ENCODE results near the gene MPL.

The MPL gene

GRCh38 chr1:43325381-43325780 lies 12.2 kb upstream of the MPL start:
- Histone ChIP-seq H3K4me3 (ENCODE audit: low read length) (no peak overlapping the region), H3K9me3 (ENCODE audit: control insufficient read depth, insufficient read depth, low read length) (no peaks in the 10 kb centered on the region; the same call in 1 of the 2 replicates), H3K27ac (ENCODE audit: low read length) (no peak overlapping the region), H3K27me3 (ENCODE audit: control insufficient read depth, insufficient read depth, low read length) (no peaks in the 10 kb centered on the region), H3K4me1 (ENCODE audit: control insufficient read depth, insufficient read depth, low read length) (0 out of 2 replicates have a peak, but pooled peaks cover 2% of the 10 kb centered on the region), H3K36me3 (ENCODE audit: control insufficient read depth, insufficient read depth, low read length) (no peaks in the 10 kb centered on the region)
- no peak for DNase-seq (ENCODE audit: low read depth, low spot score)

GRCh38 chr1:43327549-43328292 lies 9.9 kb upstream of the MPL start:
- Histone ChIP-seq H3K4me1 (ENCODE audit: control insufficient read depth, insufficient read depth, low read length) (0 out of 2 replicates have a peak, but pooled peaks cover 2% of the 10 kb centered on the region), H3K36me3 (ENCODE audit: control insufficient read depth, insufficient read depth, low read length) (no peaks in the 10 kb centered on the region), H3K9me3 (ENCODE audit: control insufficient read depth, insufficient read depth, low read length) (no peaks in the 10 kb centered on the region; the same call in 1 of the 2 replicates), H3K27me3 (ENCODE audit: control insufficient read depth, insufficient read depth, low read length) (no peaks in the 10 kb centered on the region), H3K4me3 (ENCODE audit: low read length) (no peak overlapping the region), H3K27ac (ENCODE audit: low read length) (no peak overlapping the region)
- WGBS (ENCODE audit: insufficient coverage, insufficient read length): no CpG with 5 or more reads among the region's 1 CpG
- DNase-seq (ENCODE audit: low read depth, low spot score): no peak

GRCh38 chr1:43329995-43330751 lies 7.4 kb upstream of the MPL start:
- no peaks in the 10 kb centered on the region for H3K27me3 ChIP-seq (ENCODE audit: control insufficient read depth, insufficient read depth, low read length)
- no peaks in the 10 kb centered on the region; the same call in 1 of the 2 replicates for H3K9me3 ChIP-seq (ENCODE audit: control insufficient read depth, insufficient read depth, low read length)
- H3K4me3 ChIP-seq (ENCODE audit: low read length): no peak overlapping the region
- H3K27ac ChIP-seq (ENCODE audit: low read length): no peak overlapping the region
- H3K4me1 ChIP-seq (ENCODE audit: control insufficient read depth, insufficient read depth, low read length): 0 out of 2 replicates have a peak, but pooled peaks cover 2% of the 10 kb centered on the region
- H3K36me3 ChIP-seq (ENCODE audit: control insufficient read depth, insufficient read depth, low read length): no peaks in the 10 kb centered on the region
- no peak for DNase-seq (ENCODE audit: low read depth, low spot score)
- no CpG with 5 or more reads among the region's 6 CpGs for WGBS (ENCODE audit: insufficient coverage, insufficient read length)

- Histone ChIP-seq H3K9me3 (ENCODE audit: control insufficient read depth, insufficient read depth, low read length) (no peaks in the 10 kb centered on the region; the same call in 1 of the 2 replicates), H3K27ac (ENCODE audit: low read length) (no peak overlapping the region), H3K4me1 (ENCODE audit: control insufficient read depth, insufficient read depth, low read length) (0 out of 2 replicates have a peak, but pooled peaks cover 2% of the 10 kb centered on the region), H3K4me3 (ENCODE audit: low read length) (no peak overlapping the region), H3K27me3 (ENCODE audit: control insufficient read depth, insufficient read depth, low read length) (no peaks in the 10 kb centered on the region), H3K36me3 (ENCODE audit: control insufficient read depth, insufficient read depth, low read length) (no peaks in the 10 kb centered on the region)
- WGBS (ENCODE audit: insufficient coverage, insufficient read length): no CpG with 5 or more reads among the region's 5 CpGs
- no peak for DNase-seq (ENCODE audit: low read depth, low spot score)
Observed at GRCh38 chr1:43331688-43332087, 5.9 kb upstream of the MPL start.

GRCh38 chr1:43334453-43335205 lies 3.0 kb upstream of the MPL start:
- H3K9me3 ChIP-seq (ENCODE audit: control insufficient read depth, insufficient read depth, low read length): no peaks in the 10 kb centered on the region
- H3K27me3 ChIP-seq (ENCODE audit: control insufficient read depth, insufficient read depth, low read length): no peaks in the 10 kb centered on the region
- H3K4me3 ChIP-seq (ENCODE audit: low read length): no peak overlapping the region
- no peaks in the 10 kb centered on the region for H3K36me3 ChIP-seq (ENCODE audit: control insufficient read depth, insufficient read depth, low read length)
- DNase-seq (ENCODE audit: low read depth, low spot score): no peak
- 100% methylated on average over 2 of the region's 7 CpGs for WGBS (ENCODE audit: insufficient coverage, insufficient read length)
- H3K27ac ChIP-seq (ENCODE audit: low read length): no peak overlapping the region
- H3K4me1 ChIP-seq (ENCODE audit: control insufficient read depth, insufficient read depth, low read length): 0 out of 2 replicates have a peak, but pooled peaks cover 2% of the 10 kb centered on the region

GRCh38 chr1:43338001-43338400 lies 383 bp downstream of the MPL start:
- no peak overlapping the region for H3K4me3 ChIP-seq (ENCODE audit: low read length)
- WGBS (ENCODE audit: insufficient coverage, insufficient read length): no CpG with 5 or more reads among the region's 5 CpGs
- H3K9me3 ChIP-seq (ENCODE audit: control insufficient read depth, insufficient read depth, low read length): no peaks in the 10 kb centered on the region
- H3K27me3 ChIP-seq (ENCODE audit: control insufficient read depth, insufficient read depth, low read length): no peaks in the 10 kb centered on the region
- DNase-seq (ENCODE audit: low read depth, low spot score): no peak
- no peak overlapping the region for H3K27ac ChIP-seq (ENCODE audit: low read length)
- no peaks in the 10 kb centered on the region for H3K4me1 ChIP-seq (ENCODE audit: control insufficient read depth, insufficient read depth, low read length)
- no peaks in the 10 kb centered on the region for H3K36me3 ChIP-seq (ENCODE audit: control insufficient read depth, insufficient read depth, low read length)

- DNase-seq (ENCODE audit: low read depth, low spot score): no peak
- no peaks in the 10 kb centered on the region for H3K36me3 ChIP-seq (ENCODE audit: control insufficient read depth, insufficient read depth, low read length)
- H3K9me3 ChIP-seq (ENCODE audit: control insufficient read depth, insufficient read depth, low read length): no peaks in the 10 kb centered on the region
- no peak overlapping the region for H3K27ac ChIP-seq (ENCODE audit: low read length)
- H3K4me1 ChIP-seq (ENCODE audit: control insufficient read depth, insufficient read depth, low read length): no peaks in the 10 kb centered on the region
- WGBS (ENCODE audit: insufficient coverage, insufficient read length): no CpG with 5 or more reads among the region's 6 CpGs
- H3K4me3 ChIP-seq (ENCODE audit: low read length): no peak overlapping the region
- no peaks in the 10 kb centered on the region for H3K27me3 ChIP-seq (ENCODE audit: control insufficient read depth, insufficient read depth, low read length)
Observed at GRCh38 chr1:43339584-43340232, 2.1 kb downstream of the MPL start.

GRCh38 chr1:43340559-43340958 lies 2.9 kb downstream of the MPL start:
- Histone ChIP-seq H3K27me3 (ENCODE audit: control insufficient read depth, insufficient read depth, low read length) (no peaks in the 10 kb centered on the region), H3K9me3 (ENCODE audit: control insufficient read depth, insufficient read depth, low read length) (no peaks in the 10 kb centered on the region), H3K36me3 (ENCODE audit: control insufficient read depth, insufficient read depth, low read length) (no peaks in the 10 kb centered on the region), H3K4me3 (ENCODE audit: low read length) (no peak overlapping the region), H3K27ac (ENCODE audit: low read length) (no peak overlapping the region), H3K4me1 (ENCODE audit: control insufficient read depth, insufficient read depth, low read length) (no peaks in the 10 kb centered on the region)
- 100% methylated on average over 1 of the region's 1 CpG for WGBS (ENCODE audit: insufficient coverage, insufficient read length)
- no peak for DNase-seq (ENCODE audit: low read depth, low spot score)

- H3K9me3 ChIP-seq (ENCODE audit: control insufficient read depth, insufficient read depth, low read length): no peaks in the 10 kb centered on the region
- no peaks in the 10 kb centered on the region for H3K36me3 ChIP-seq (ENCODE audit: control insufficient read depth, insufficient read depth, low read length)
- no peak overlapping the region for H3K27ac ChIP-seq (ENCODE audit: low read length)
- no peak for DNase-seq (ENCODE audit: low read depth, low spot score)
- H3K4me1 ChIP-seq (ENCODE audit: control insufficient read depth, insufficient read depth, low read length): no peaks in the 10 kb centered on the region
- WGBS (ENCODE audit: insufficient coverage, insufficient read length): no CpG with 5 or more reads among the region's 4 CpGs
- H3K4me3 ChIP-seq (ENCODE audit: low read length): no peak overlapping the region
- H3K27me3 ChIP-seq (ENCODE audit: control insufficient read depth, insufficient read depth, low read length): no peaks in the 10 kb centered on the region; the same call in 1 of the 2 replicates
Observed at GRCh38 chr1:43344267-43344850, 6.7 kb downstream of the MPL start.
